Loucy (cell line): ENCODE data around the gene DESI2.

ENCODE experiments used
- H2AFZ ChIP-seq: fragments of 200-600 bp; sonication (generic); 2 replicates; pipeline ENCODE4 v1.6.0; 2016; ENCODE audit warnings: antibody characterized with exemption, mild to moderate bottlenecking, low read length, moderate library complexity
- H3F3A ChIP-seq: fragments of 200-600 bp; 2 replicates; pipeline ENCODE4 v1.6.0; 2016; ENCODE audit warnings: antibody characterized with exemption, low read depth, mild to moderate bottlenecking
- H3K27me3 ChIP-seq: fragments of 200-600 bp; sonication (generic); 2 replicates; pipeline ENCODE4 v1.6.1; 2014; ENCODE audit warnings: low read length, mild to moderate bottlenecking; ENCODE audit not compliant: insufficient read depth, poor library complexity, severe bottlenecking
- H3K36me3 ChIP-seq: fragments of 200-600 bp; sonication (generic); 2 replicates; pipeline ENCODE4 v1.6.1; 2016; ENCODE audit warnings: low read length; ENCODE audit not compliant: insufficient read depth
- H3K4me1 ChIP-seq: fragments of 200-600 bp; sonication (generic); 2 replicates; pipeline ENCODE4 v1.5.1; 2014; ENCODE audit warnings: low read length, mild to moderate bottlenecking; ENCODE audit not compliant: insufficient read depth, poor library complexity, severe bottlenecking
- H3K4me2 ChIP-seq: fragments of 200-600 bp; sonication (generic); 2 replicates; pipeline ENCODE4 v1.6.0; 2014; ENCODE audit warnings: antibody characterized with exemption, low read length, low read depth, mild to moderate bottlenecking; ENCODE audit not compliant: poor library complexity, severe bottlenecking
- H3K4me3 ChIP-seq: fragments of 200-600 bp; sonication (generic); 2 replicates; pipeline ENCODE4 v1.5.1; 2014; ENCODE audit warnings: low read length, mild to moderate bottlenecking, mixed read lengths; ENCODE audit not compliant: poor library complexity, severe bottlenecking
- H3K79me2 ChIP-seq: fragments of 200-600 bp; sonication (generic); 2 replicates; pipeline ENCODE4 v1.6.1; 2014; ENCODE audit warnings: low read length; ENCODE audit not compliant: insufficient read depth
- H3K9ac ChIP-seq: fragments of 200-600 bp; sonication (generic); 2 replicates; pipeline ENCODE4 v1.6.0; 2014; ENCODE audit warnings: mild to moderate bottlenecking, low read depth, low read length, moderate library complexity; ENCODE audit not compliant: poor library complexity, severe bottlenecking
- H3K9me2 ChIP-seq: fragments of 200-600 bp; sonication (generic); replicated peaks from 2 replicates; pipeline ENCODE4 v1.6.1; 2016; ENCODE audit warnings: low read depth, low read length, mixed read lengths
- H3K9me3 ChIP-seq: fragments of 200-600 bp; sonication (generic); 2 replicates; pipeline ENCODE4 v1.6.1; 2014; ENCODE audit warnings: mild to moderate bottlenecking, antibody characterized with exemption, low read length, low read depth; ENCODE audit not compliant: insufficient read depth
- H4K20me1 ChIP-seq: fragments of 200-600 bp; sonication (generic); 2 replicates; pipeline ENCODE4 v1.6.0; 2014; ENCODE audit warnings: antibody characterized with exemption, low read length, mild to moderate bottlenecking; ENCODE audit not compliant: insufficient read depth, poor library complexity, severe bottlenecking
- CTCF ChIP-seq: fragments of 200-600 bp; sonication (generic); conservative IDR thresholded peaks from 2 replicates; pipeline ENCODE4 v1.5.1; 2014; ENCODE audit warnings: mild to moderate bottlenecking, antibody characterized with exemption, low read length
- EZH2phosphoT487 ChIP-seq: fragments of 200-600 bp; IDR thresholded peaks from 2 replicates; pipeline ENCODE4 v1.6.1; 2018; ENCODE audit warnings: antibody characterized with exemption, mild to moderate bottlenecking, moderate library complexity, borderline replicate concordance

DESI2 gene

GRCh38 chr1:244672946-244673682 lies 20.2 kb downstream of the DESI2 start:
- Histone ChIP-seq H4K20me1 (peaks cover 11% of the 10 kb centered on the region), H3K4me1 (no peaks in the 10 kb centered on the region), H3K9ac (no peak overlapping the region), H3K9me3 (no peaks in the 10 kb centered on the region), H3K4me2 (no peak overlapping the region), H3F3A (no peaks in the 10 kb centered on the region), H3K4me3 (no peak overlapping the region), H3K36me3 (peaks cover 21% of the 10 kb centered on the region), H2AFZ (no peak overlapping the region), H3K9me2 (no peaks in the 10 kb centered on the region), H3K79me2 (peaks cover 71% of the 10 kb centered on the region), H3K27me3 (no peaks in the 10 kb centered on the region)
- no peak for TF ChIP-seq EZH2phosphoT487
- TF ChIP-seq CTCF, result no peak

GRCh38 chr1:244674446-244674845 lies 21.5 kb downstream of the DESI2 start:
- Histone ChIP-seq H3K36me3 (peaks cover 21% of the 10 kb centered on the region), H3K9me3 (no peaks in the 10 kb centered on the region), H3K4me1 (no peaks in the 10 kb centered on the region), H3K27me3 (no peaks in the 10 kb centered on the region), H3K9ac (no peak overlapping the region), H3F3A (no peaks in the 10 kb centered on the region), H3K9me2 (no peaks in the 10 kb centered on the region), H4K20me1 (peaks cover 7% of the 10 kb centered on the region), H2AFZ (no peak overlapping the region), H3K4me2 (no peak overlapping the region), H3K79me2 (peaks cover 71% of the 10 kb centered on the region), H3K4me3 (no peak overlapping the region)
- TF ChIP-seq EZH2phosphoT487 (no peak), CTCF (no peak)

- Histone ChIP-seq H3K27me3 (no peaks in the 10 kb centered on the region), H3K36me3 (peaks cover 20% of the 10 kb centered on the region), H3K79me2 (peaks cover 70% of the 10 kb centered on the region), H3K4me3 (no peak overlapping the region), H2AFZ (no peak overlapping the region), H4K20me1 (peaks cover 7% of the 10 kb centered on the region), H3K9ac (no peak overlapping the region), H3K4me1 (no peaks in the 10 kb centered on the region), H3K4me2 (no peak overlapping the region), H3K9me3 (no peaks in the 10 kb centered on the region), H3K9me2 (no peaks in the 10 kb centered on the region), H3F3A (no peaks in the 10 kb centered on the region)
- TF ChIP-seq CTCF (no peak), EZH2phosphoT487 (no peak)
These were observed 22.2 kb downstream of the DESI2 start for GRCh38 chr1:244675167-244675566.
